ENCODE measurements around the gene OR7D2.

DNA sequence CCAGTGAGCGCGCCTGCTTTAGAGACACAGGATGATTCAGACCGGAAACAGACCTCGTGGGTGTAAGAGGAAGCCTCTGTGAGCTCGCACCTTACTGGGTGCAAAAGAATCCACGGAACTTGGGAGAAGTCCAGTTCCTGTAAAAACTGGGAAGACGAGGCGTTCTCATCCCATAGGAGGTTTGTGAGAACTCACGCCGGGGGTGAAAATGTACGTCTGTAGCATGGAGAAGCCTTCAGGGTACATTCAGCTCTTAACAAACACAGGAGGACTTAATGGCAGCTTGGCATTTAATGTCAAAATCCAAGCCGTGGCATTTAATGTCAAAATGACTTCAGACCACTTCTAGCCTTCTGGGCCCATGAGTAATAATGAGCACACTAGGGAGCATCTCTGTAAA, 17.4 kb upstream of the OR7D2 start:
- TF ChIP-seq POLR2AphosphoS5 (IDR thresholded peaks at IDR 0.05) (no peak), EP300 (IDR thresholded peaks at IDR 0.05) (no peak)
- TF ChIP-seq, protein P1, sequence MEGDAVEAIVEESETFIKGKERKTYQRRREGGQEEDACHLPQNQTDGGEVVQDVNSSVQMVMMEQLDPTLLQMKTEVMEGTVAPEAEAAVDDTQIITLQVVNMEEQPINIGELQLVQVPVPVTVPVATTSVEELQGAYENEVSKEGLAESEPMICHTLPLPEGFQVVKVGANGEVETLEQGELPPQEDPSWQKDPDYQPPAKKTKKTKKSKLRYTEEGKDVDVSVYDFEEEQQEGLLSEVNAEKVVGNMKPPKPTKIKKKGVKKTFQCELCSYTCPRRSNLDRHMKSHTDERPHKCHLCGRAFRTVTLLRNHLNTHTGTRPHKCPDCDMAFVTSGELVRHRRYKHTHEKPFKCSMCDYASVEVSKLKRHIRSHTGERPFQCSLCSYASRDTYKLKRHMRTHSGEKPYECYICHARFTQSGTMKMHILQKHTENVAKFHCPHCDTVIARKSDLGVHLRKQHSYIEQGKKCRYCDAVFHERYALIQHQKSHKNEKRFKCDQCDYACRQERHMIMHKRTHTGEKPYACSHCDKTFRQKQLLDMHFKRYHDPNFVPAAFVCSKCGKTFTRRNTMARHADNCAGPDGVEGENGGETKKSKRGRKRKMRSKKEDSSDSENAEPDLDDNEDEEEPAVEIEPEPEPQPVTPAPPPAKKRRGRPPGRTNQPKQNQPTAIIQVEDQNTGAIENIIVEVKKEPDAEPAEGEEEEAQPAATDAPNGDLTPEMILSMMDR (IDR thresholded peaks at IDR 0.05): no peak

Data from sigmoid colon (tissue), 4 donors.